ENCODE data around the gene AQP5.
A peak's percentile ranks its signal among the peaks of the same experiment; 100 is the strongest.

The AQP5 gene

GRCh38 chr12:49936925-49937324 is 24.7 kb upstream of the AQP5 start:
- Histone ChIP-seq H3K36me3 (ENCODE audit: control insufficient read depth, low read depth, low read length) (no peaks in the 10 kb centered on the region), H3K27ac (ENCODE audit: low read length) (no peak overlapping the region), H3K4me1 (ENCODE audit: control insufficient read depth, low read depth, low read length) (peaks cover 3% of the 10 kb centered on the region), H3K4me3 (ENCODE audit: low read length) (no peak overlapping the region), H3K9ac (ENCODE audit: low read length) (no peak overlapping the region), H3K9me3 (ENCODE audit: control insufficient read depth, low read depth, low read length) (no peaks in the 10 kb centered on the region), H3K27me3 (ENCODE audit: control insufficient read depth, insufficient read depth, low read length) (no peaks in the 10 kb centered on the region)

GRCh38 chr12:49937639-49938300 is 23.9 kb upstream of the AQP5 start:
- Histone ChIP-seq H3K27ac (ENCODE audit: low read length) (no peak overlapping the region), H3K9me3 (ENCODE audit: control insufficient read depth, low read depth, low read length) (no peaks in the 10 kb centered on the region), H3K27me3 (ENCODE audit: control insufficient read depth, insufficient read depth, low read length) (no peaks in the 10 kb centered on the region), H3K4me1 (ENCODE audit: control insufficient read depth, low read depth, low read length) (peaks cover 3% of the 10 kb centered on the region), H3K9ac (ENCODE audit: low read length) (no peak overlapping the region), H3K36me3 (ENCODE audit: control insufficient read depth, low read depth, low read length) (no peaks in the 10 kb centered on the region), H3K4me3 (ENCODE audit: low read length) (no peak overlapping the region)

- H3K4me1 ChIP-seq (ENCODE audit: control insufficient read depth, low read depth, low read length): no peaks in the 10 kb centered on the region
These were observed 22.4 kb upstream of the AQP5 start for GRCh38 chr12:49939307-49939706.

GRCh38 chr12:49939707-49940106 is 22.0 kb upstream of the AQP5 start:
- no peaks in the 10 kb centered on the region for H3K9me3 ChIP-seq (ENCODE audit: control insufficient read depth, low read depth, low read length)
- no peak overlapping the region for H3K4me3 ChIP-seq (ENCODE audit: low read length)
- no peaks in the 10 kb centered on the region for H3K4me1 ChIP-seq (ENCODE audit: control insufficient read depth, low read depth, low read length)
- no peak overlapping the region for H3K9ac ChIP-seq (ENCODE audit: low read length)
- no peak overlapping the region for H3K27ac ChIP-seq (ENCODE audit: low read length)
- no peaks in the 10 kb centered on the region for H3K36me3 ChIP-seq (ENCODE audit: control insufficient read depth, low read depth, low read length)
- H3K27me3 ChIP-seq (ENCODE audit: control insufficient read depth, insufficient read depth, low read length): peaks cover 4% of the 10 kb centered on the region

More at GRCh38 chr12:49939307-49939706, 22.4 kb upstream of the AQP5 start:
- no peaks in the 10 kb centered on the region for H3K9me3 ChIP-seq (ENCODE audit: control insufficient read depth, low read depth, low read length)
- H3K9ac ChIP-seq (ENCODE audit: low read length): no peak overlapping the region
- H3K27ac ChIP-seq (ENCODE audit: low read length): no peak overlapping the region
- no peak overlapping the region for H3K4me3 ChIP-seq (ENCODE audit: low read length)
- no peaks in the 10 kb centered on the region for H3K36me3 ChIP-seq (ENCODE audit: control insufficient read depth, low read depth, low read length)
- H3K27me3 ChIP-seq (ENCODE audit: control insufficient read depth, insufficient read depth, low read length): peaks cover under 1% of the 10 kb centered on the region

GRCh38 chr12:49941556-49942511 is 19.8 kb upstream of the AQP5 start:
- H3K4me1 ChIP-seq (ENCODE audit: control insufficient read depth, low read depth, low read length): peaks cover 11% of the 10 kb centered on the region
- H3K4me3 ChIP-seq (ENCODE audit: low read length): no peak overlapping the region
- H3K9ac ChIP-seq (ENCODE audit: low read length): no peak overlapping the region
- no peaks in the 10 kb centered on the region for H3K9me3 ChIP-seq (ENCODE audit: control insufficient read depth, low read depth, low read length)
- H3K27ac ChIP-seq (ENCODE audit: low read length): no peak overlapping the region
- peaks cover 9% of the 10 kb centered on the region for H3K27me3 ChIP-seq (ENCODE audit: control insufficient read depth, insufficient read depth, low read length)
- H3K36me3 ChIP-seq (ENCODE audit: control insufficient read depth, low read depth, low read length): no peaks in the 10 kb centered on the region

GRCh38 chr12:49942512-49942893 is 19.2 kb upstream of the AQP5 start:
- Histone ChIP-seq H3K9ac (ENCODE audit: low read length) (no peak overlapping the region), H3K36me3 (ENCODE audit: control insufficient read depth, low read depth, low read length) (no peaks in the 10 kb centered on the region), H3K9me3 (ENCODE audit: control insufficient read depth, low read depth, low read length) (no peaks in the 10 kb centered on the region), H3K27me3 (ENCODE audit: control insufficient read depth, insufficient read depth, low read length) (peaks cover 9% of the 10 kb centered on the region), H3K4me3 (ENCODE audit: low read length) (no peak overlapping the region), H3K27ac (ENCODE audit: low read length) (no peak overlapping the region), H3K4me1 (ENCODE audit: control insufficient read depth, low read depth, low read length) (peaks cover 13% of the 10 kb centered on the region)

- Histone ChIP-seq H3K27me3 (ENCODE audit: control insufficient read depth, insufficient read depth, low read length) (peaks cover 9% of the 10 kb centered on the region), H3K4me3 (ENCODE audit: low read length) (no peak overlapping the region), H3K9me3 (ENCODE audit: control insufficient read depth, low read depth, low read length) (no peaks in the 10 kb centered on the region), H3K27ac (ENCODE audit: low read length) (no peak overlapping the region), H3K4me1 (ENCODE audit: control insufficient read depth, low read depth, low read length) (peaks cover 18% of the 10 kb centered on the region), H3K36me3 (ENCODE audit: control insufficient read depth, low read depth, low read length) (no peaks in the 10 kb centered on the region), H3K9ac (ENCODE audit: low read length) (no peak overlapping the region)
These were observed 18.6 kb upstream of the AQP5 start for GRCh38 chr12:49942921-49943624.

GRCh38 chr12:49943625-49943960 is 18.1 kb upstream of the AQP5 start:
- no peak overlapping the region for H3K9ac ChIP-seq (ENCODE audit: low read length)
- H3K27me3 ChIP-seq (ENCODE audit: control insufficient read depth, insufficient read depth, low read length): peaks cover 9% of the 10 kb centered on the region
- peaks cover 18% of the 10 kb centered on the region for H3K4me1 ChIP-seq (ENCODE audit: control insufficient read depth, low read depth, low read length)
- no peak overlapping the region for H3K27ac ChIP-seq (ENCODE audit: low read length)
- no peaks in the 10 kb centered on the region for H3K36me3 ChIP-seq (ENCODE audit: control insufficient read depth, low read depth, low read length)
- no peaks in the 10 kb centered on the region for H3K9me3 ChIP-seq (ENCODE audit: control insufficient read depth, low read depth, low read length)
- H3K4me3 ChIP-seq (ENCODE audit: low read length): no peak overlapping the region

- peaks cover 18% of the 10 kb centered on the region for H3K4me1 ChIP-seq (ENCODE audit: control insufficient read depth, low read depth, low read length)
- H3K36me3 ChIP-seq (ENCODE audit: control insufficient read depth, low read depth, low read length): no peaks in the 10 kb centered on the region
- H3K27ac ChIP-seq (ENCODE audit: low read length): no peak overlapping the region
- no peak overlapping the region for H3K9ac ChIP-seq (ENCODE audit: low read length)
- H3K4me3 ChIP-seq (ENCODE audit: low read length): no peak overlapping the region
- peaks cover 9% of the 10 kb centered on the region for H3K27me3 ChIP-seq (ENCODE audit: control insufficient read depth, insufficient read depth, low read length)
- H3K9me3 ChIP-seq (ENCODE audit: control insufficient read depth, low read depth, low read length): no peaks in the 10 kb centered on the region
These were observed 17.6 kb upstream of the AQP5 start for GRCh38 chr12:49944046-49944445.

- H3K27me3 ChIP-seq (ENCODE audit: control insufficient read depth, insufficient read depth, low read length): peaks cover 9% of the 10 kb centered on the region
- H3K4me1 ChIP-seq (ENCODE audit: control insufficient read depth, low read depth, low read length): peaks cover 18% of the 10 kb centered on the region
- H3K9me3 ChIP-seq (ENCODE audit: control insufficient read depth, low read depth, low read length): no peaks in the 10 kb centered on the region
- no peak overlapping the region for H3K4me3 ChIP-seq (ENCODE audit: low read length)
- no peaks in the 10 kb centered on the region for H3K36me3 ChIP-seq (ENCODE audit: control insufficient read depth, low read depth, low read length)
- H3K9ac ChIP-seq (ENCODE audit: low read length): no peak overlapping the region
- no peak overlapping the region for H3K27ac ChIP-seq (ENCODE audit: low read length)
These were observed 17.0 kb upstream of the AQP5 start for GRCh38 chr12:49944718-49945117.

- Histone ChIP-seq H3K36me3 (ENCODE audit: control insufficient read depth, low read depth, low read length) (no peaks in the 10 kb centered on the region), H3K9ac (ENCODE audit: low read length) (no peak overlapping the region), H3K27ac (ENCODE audit: low read length) (no peak overlapping the region), H3K4me3 (ENCODE audit: low read length) (peak overlapping the region; percentile 51), H3K27me3 (ENCODE audit: control insufficient read depth, insufficient read depth, low read length) (peaks cover 9% of the 10 kb centered on the region), H3K9me3 (ENCODE audit: control insufficient read depth, low read depth, low read length) (no peaks in the 10 kb centered on the region), H3K4me1 (ENCODE audit: control insufficient read depth, low read depth, low read length) (peaks cover 18% of the 10 kb centered on the region)
These were observed 16.1 kb upstream of the AQP5 start for GRCh38 chr12:49945394-49946080.

Measured in iPS-18a (cell line).